Peyer's patch (tissue), 4 donors: ENCODE results near the gene RTN4.

Experiments
- POLR2A ChIP-seq, 2 donors: fragments of 450-650 bp; IDR thresholded peaks; one replicate each; pipeline ENCODE4 v1.5.1; 2017; ENCODE audit warnings: antibody characterized with exemption in 2 of 2, mild to moderate bottlenecking in 2 of 2, moderate library complexity in 2 of 2
- TF ChIP-seq, protein P1 (sequence below), 6 experiments: fragments of 450-650 bp in 4 of 6; fragments of 200-600 bp in 2 of 6; sonication (generic) in 1 of 6; IDR thresholded peaks; one replicate each; pipeline ENCODE4 v1.5.1; 2017 to 2019; ENCODE audit warnings: antibody characterized with exemption in 6 of 6, mild to moderate bottlenecking in 3 of 6, moderate library complexity in 1 of 6

DNA sequence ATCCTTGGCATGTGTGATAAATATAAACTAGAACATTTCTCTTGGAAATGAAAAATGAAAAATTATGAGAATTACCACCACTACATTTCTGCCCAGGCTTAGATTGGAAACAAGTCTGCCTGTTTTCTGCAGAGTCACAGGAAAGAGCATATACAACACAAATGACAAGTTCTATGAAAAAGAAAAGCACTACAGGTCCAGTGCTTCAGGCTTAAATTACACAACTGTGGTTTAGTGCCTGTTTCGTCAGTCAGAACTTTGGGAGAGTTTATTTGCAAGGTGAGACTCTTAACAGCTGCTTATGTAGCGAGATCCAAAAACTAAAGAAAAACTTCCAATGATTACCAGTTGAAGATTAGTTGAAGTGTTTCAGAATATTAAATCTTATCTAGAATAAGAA, 68.9 kb downstream of the RTN4 start:
- TF ChIP-seq, protein P1, sequence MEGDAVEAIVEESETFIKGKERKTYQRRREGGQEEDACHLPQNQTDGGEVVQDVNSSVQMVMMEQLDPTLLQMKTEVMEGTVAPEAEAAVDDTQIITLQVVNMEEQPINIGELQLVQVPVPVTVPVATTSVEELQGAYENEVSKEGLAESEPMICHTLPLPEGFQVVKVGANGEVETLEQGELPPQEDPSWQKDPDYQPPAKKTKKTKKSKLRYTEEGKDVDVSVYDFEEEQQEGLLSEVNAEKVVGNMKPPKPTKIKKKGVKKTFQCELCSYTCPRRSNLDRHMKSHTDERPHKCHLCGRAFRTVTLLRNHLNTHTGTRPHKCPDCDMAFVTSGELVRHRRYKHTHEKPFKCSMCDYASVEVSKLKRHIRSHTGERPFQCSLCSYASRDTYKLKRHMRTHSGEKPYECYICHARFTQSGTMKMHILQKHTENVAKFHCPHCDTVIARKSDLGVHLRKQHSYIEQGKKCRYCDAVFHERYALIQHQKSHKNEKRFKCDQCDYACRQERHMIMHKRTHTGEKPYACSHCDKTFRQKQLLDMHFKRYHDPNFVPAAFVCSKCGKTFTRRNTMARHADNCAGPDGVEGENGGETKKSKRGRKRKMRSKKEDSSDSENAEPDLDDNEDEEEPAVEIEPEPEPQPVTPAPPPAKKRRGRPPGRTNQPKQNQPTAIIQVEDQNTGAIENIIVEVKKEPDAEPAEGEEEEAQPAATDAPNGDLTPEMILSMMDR (IDR thresholded peaks at IDR 0.05) = no peak
- no peak for TF ChIP-seq POLR2A (IDR thresholded peaks at IDR 0.05)
